OCI-LY7 (cell line): ENCODE data around the gene RCCD1. TPM values are rescaled to one million over a fixed set of nuclear protein-coding genes. Genes with fewer than 3 reads are reported as not detected.
A peak's percentile ranks its signal among the peaks of the same experiment; 100 is the strongest.

Source experiments
- BruUV-seq: library from RNA; stranded (reverse); fragments of 400-500 nt; replicated peaks from 2 replicates; lab custom pipeline; 2021; lab: Mats Ljungman, UMichigan
- CTCF ChIA-PET: fragments of 300-600 bp; sonication (Branson Sonifier 250); formaldehyde crosslinking; loops from one replicate; lab custom pipeline; 2022; ENCODE audit warnings: antibody characterized with exemption; ENCODE audit not compliant: unreplicated experiment; lab: Charles Lee
- POLR2A ChIA-PET: fragments of 300-600 bp; sonication (Branson Sonifier 250); formaldehyde crosslinking; loops from one replicate; lab custom pipeline; 2022; ENCODE audit warnings: antibody characterized with exemption; lab: Charles Lee
- DNase-seq: peaks from one replicate; pipeline ENCODE4 v3.0.0-alpha.2; 2015; ENCODE audit warnings: low spot score
- H2AFZ ChIP-seq: fragments of 200-600 bp; sonication (generic), shearing (Covaris generic); 2 replicates; pipeline ENCODE4 v1.6.1; 2014; ENCODE audit warnings: mild to moderate bottlenecking, antibody characterized with exemption, low read length, moderate library complexity
- H3K27ac ChIP-seq: fragments of 200-600 bp; sonication (generic); 2 replicates; pipeline ENCODE4 v1.5.1; 2014; ENCODE audit warnings: mixed run types, low read depth, mild to moderate bottlenecking, moderate library complexity, low read length, inconsistent platforms; ENCODE audit not compliant: poor library complexity, severe bottlenecking
- H3K36me3 ChIP-seq: fragments of 200-600 bp; sonication (generic); 2 replicates; pipeline ENCODE4 v1.6.1; 2014; ENCODE audit warnings: mild to moderate bottlenecking, antibody characterized with exemption, low read length, moderate library complexity, mixed read lengths; ENCODE audit not compliant: insufficient read depth
- H3K4me1 ChIP-seq: fragments of 200-600 bp; sonication (generic); 2 replicates; pipeline ENCODE4 v1.5.1; 2014; ENCODE audit warnings: mild to moderate bottlenecking, low read length; ENCODE audit not compliant: insufficient read depth, poor library complexity, severe bottlenecking
- H3K4me2 ChIP-seq: fragments of 200-600 bp; sonication (generic); 2 replicates; pipeline ENCODE4 v1.6.1; 2014; ENCODE audit warnings: mild to moderate bottlenecking, low read length
- H3K4me3 ChIP-seq: fragments of 200-600 bp; sonication (generic); 2 replicates; pipeline ENCODE4 v1.5.1; 2014; ENCODE audit warnings: mild to moderate bottlenecking, low read depth, low read length; ENCODE audit not compliant: poor library complexity, severe bottlenecking
- H3K79me2 ChIP-seq: fragments of 200-600 bp; sonication (generic); 2 replicates; pipeline ENCODE4 v1.6.1; 2016; ENCODE audit warnings: low read depth, mild to moderate bottlenecking, low read length, moderate library complexity, mixed read lengths; ENCODE audit not compliant: insufficient read depth
- H3K9me2 ChIP-seq: fragments of 200-600 bp; sonication (generic); 2 replicates; pipeline ENCODE4 v1.6.1; 2016; ENCODE audit warnings: mild to moderate bottlenecking, low read length, mixed read lengths; ENCODE audit not compliant: insufficient read depth
- H3K9me3 ChIP-seq: fragments of 200-600 bp; sonication (generic); 2 replicates; pipeline ENCODE4 v1.6.1; 2014; ENCODE audit warnings: mild to moderate bottlenecking, mixed run types, low read length, mixed read lengths
- H4K20me1 ChIP-seq: fragments of 200-600 bp; sonication (generic); 2 replicates; pipeline ENCODE4 v1.6.1; 2014; ENCODE audit warnings: mild to moderate bottlenecking, antibody characterized with exemption, low read length, moderate library complexity, mixed read lengths; ENCODE audit not compliant: insufficient read depth
- CTCF ChIP-seq: fragments of 200-600 bp; sonication (generic); conservative IDR thresholded peaks from 2 replicates; pipeline ENCODE4 v1.5.1; 2014; ENCODE audit warnings: mild to moderate bottlenecking, antibody characterized with exemption, low read length, moderate library complexity, mixed read lengths
- EZH2phosphoT487 ChIP-seq: fragments of 200-600 bp; sonication (generic); IDR thresholded peaks from 2 replicates; pipeline ENCODE4 v1.6.1; 2018; ENCODE audit warnings: low read depth, borderline replicate concordance, mild to moderate bottlenecking, mixed run types, antibody characterized with exemption, low read length, moderate library complexity, mixed read lengths
- intact Hi-C: fragments of 100-400 bp; cut with micrococcal nuclease; formaldehyde crosslinking; loops from one replicate; pipeline ENCODE4 v1.10.0; 2022; ENCODE audit not compliant: unreplicated experiment
- total RNA-seq, 2 experiments: library from RNA; depleted of rRNA in 1 of 2; stranded (reverse); fragments of >200 nt in 1 of 2; shearing (Covaris generic) in 1 of 2; gene quantifications; 2 replicates each; pipeline ENCODE4 v1.2.3, GENCODE V29; 2014 to 2022

RCCD1 gene
- total RNA-seq, 2 experiments from 2014 or later = 77.7 to 84.5 TPM

GRCh38 chr15:90915808-90916440 lies 38.8 kb upstream of the RCCD1 start:
- no peak for TF ChIP-seq EZH2phosphoT487
- no peak for TF ChIP-seq CTCF
- ChIA-PET CTCF (interaction anchor here (1.0 kb wide), 1 partner anchor 19 kb away, joined by 5 read pairs; the partner anchor contains the start of gene UNC45A), POLR2A (interaction anchor here (0.7 kb wide), 1 partner anchor 573 kb away, joined by 3 read pairs; no protein-coding TSS in a partner anchor)
- Histone ChIP-seq H3K4me2 (peak overlapping the region; percentile 33), H3K79me2 (no peaks in the 10 kb centered on the region), H4K20me1 (no peaks in the 10 kb centered on the region), H3K9me2 (no peaks in the 10 kb centered on the region), H3K36me3 (no peaks in the 10 kb centered on the region), H3K4me1 (peaks cover 24% of the 10 kb centered on the region), H2AFZ (0 out of 2 replicates have a peak overlapping the region, but pooled peaks have one; percentile 5), H3K27ac (peak overlapping the region; percentile 46), H3K4me3 (peak overlapping the region; percentile 9), H3K9me3 (no peaks in the 10 kb centered on the region)
- no TSS peak for BruUV-seq
- DNase-seq = peak; percentile 74
- intact Hi-C loops = no loop called here

GRCh38 chr15:90916461-90916860 lies 38.2 kb upstream of the RCCD1 start:
- H3K36me3 ChIP-seq = no peaks in the 10 kb centered on the region
- peak overlapping the region; percentile 46 for H3K27ac ChIP-seq
- no peaks in the 10 kb centered on the region for H4K20me1 ChIP-seq
- ChIA-PET CTCF (no interaction called here), POLR2A (no interaction called here)
- no peaks in the 10 kb centered on the region for H3K9me3 ChIP-seq
- no peak overlapping the region for H3K4me3 ChIP-seq
- no TSS peak for BruUV-seq
- H3K9me2 ChIP-seq = no peaks in the 10 kb centered on the region
- peak overlapping the region; percentile 33 for H3K4me2 ChIP-seq
- intact Hi-C loops = no loop called here
- H3K4me1 ChIP-seq = peaks cover 24% of the 10 kb centered on the region
- DNase-seq = no peak
- no peak overlapping the region for H2AFZ ChIP-seq
- TF ChIP-seq EZH2phosphoT487 = no peak
- H3K79me2 ChIP-seq = no peaks in the 10 kb centered on the region

GRCh38 chr15:90917569-90917968 lies 37.1 kb upstream of the RCCD1 start:
- Histone ChIP-seq H3K4me3 (no peak overlapping the region), H2AFZ (no peak overlapping the region), H3K36me3 (no peaks in the 10 kb centered on the region), H3K4me1 (peaks cover 24% of the 10 kb centered on the region), H3K4me2 (no peak overlapping the region), H3K9me3 (no peaks in the 10 kb centered on the region), H3K27ac (no peak overlapping the region), H3K9me2 (no peaks in the 10 kb centered on the region), H3K79me2 (no peaks in the 10 kb centered on the region), H4K20me1 (no peaks in the 10 kb centered on the region)
- no peak for DNase-seq
- intact Hi-C loops = no loop called here
- BruUV-seq = no TSS peak
- no peak for TF ChIP-seq EZH2phosphoT487
- TF ChIP-seq CTCF = no peak
- ChIA-PET CTCF (no interaction called here), POLR2A (interaction anchor here (0.6 to 1.4 kb wide), 2 partner anchors 14 to 135 kb away, joined by 3 read pairs; no protein-coding TSS in a partner anchor)
